Mesodermal cell (in vitro differentiated cells): ENCODE measurements around the gene PDCD6IP.
A peak's percentile ranks its signal among the peaks of the same experiment; 100 is the strongest.
"Not testable (repeated sequence)": the region's sequence is repeated elsewhere in the genome, so short reads cannot be mapped to it uniquely, and the experiment has no call there.

Experiments used
- H3K27ac ChIP-seq: 2 replicates; pipeline ENCODE4 v1.7.0; 2013; ENCODE audit warnings: mild to moderate bottlenecking, low read depth, low read length, moderate library complexity; ENCODE audit not compliant: severe bottlenecking
- H3K36me3 ChIP-seq: 2 replicates; pipeline ENCODE4 v1.7.1; 2013; ENCODE audit warnings: mild to moderate bottlenecking, low read length, moderate library complexity; ENCODE audit not compliant: control insufficient read depth, insufficient read depth
- H3K4me1 ChIP-seq: one replicate; pipeline ENCODE4 v1.7.1; 2013; ENCODE audit warnings: mild to moderate bottlenecking, low read length; ENCODE audit not compliant: insufficient read depth, control insufficient read depth, poor library complexity, severe bottlenecking
- H3K4me3 ChIP-seq: 2 replicates; pipeline ENCODE4 v1.7.0; 2013; ENCODE audit warnings: low read length, control low read depth, mild to moderate bottlenecking; ENCODE audit not compliant: insufficient read depth, poor library complexity, severe bottlenecking; ENCODE audit errors: extremely low read depth
- H3K9me3 ChIP-seq: 2 replicates; pipeline ENCODE4 v1.7.1; 2013; ENCODE audit warnings: mild to moderate bottlenecking, low read length, moderate library complexity; ENCODE audit not compliant: control insufficient read depth
- WGBS, 2 experiments: methylation state at CpG; one replicate each; pipeline ENCODE4 v1.1.5; 2013; ENCODE audit warnings: missing lambda C conversion rate in 2 of 2; ENCODE audit not compliant: insufficient coverage in 2 of 2; 5-methylcytosine and 5-hydroxymethylcytosine counted together

PDCD6IP gene

GRCh38 chr3:33826206-33826605 is 27.8 kb downstream of the PDCD6IP start:
- H3K9me3 ChIP-seq: no peaks in the 10 kb centered on the region
- no CpG with 5 or more reads among the region's 1 CpG for WGBS, 2 experiments
- peaks cover 74% of the 10 kb centered on the region for H3K36me3 ChIP-seq
- H3K4me1 ChIP-seq: no peaks in the 10 kb centered on the region
- H3K4me3 ChIP-seq: no peak overlapping the region
- no peak overlapping the region for H3K27ac ChIP-seq

DNA sequence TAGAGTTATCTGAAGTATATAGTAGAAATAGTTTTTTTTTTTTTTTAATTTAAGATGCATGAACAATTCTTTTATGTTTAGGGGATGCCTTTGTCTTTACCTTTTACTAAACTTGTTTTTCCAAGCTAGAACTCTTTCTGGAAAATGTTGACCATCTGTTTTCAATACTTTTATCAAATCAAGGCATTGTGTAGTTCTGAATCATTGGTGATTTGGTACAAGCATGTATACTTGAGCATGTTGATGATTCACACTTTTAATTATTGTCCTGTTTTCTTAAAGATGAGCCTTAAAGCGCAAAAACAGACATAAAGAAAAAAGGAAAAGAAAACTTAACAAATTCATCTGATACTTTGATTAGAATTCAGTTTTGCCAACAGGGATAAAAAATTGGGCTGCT is 28.3 kb downstream of the PDCD6IP start:
- Histone ChIP-seq H3K36me3 (peaks cover 69% of the 10 kb centered on the region), H3K4me3 (no peak overlapping the region), H3K27ac (no peak overlapping the region), H3K9me3 (no peaks in the 10 kb centered on the region), H3K4me1 (no peaks in the 10 kb centered on the region)
- WGBS, 2 experiments: no CpG with 5 or more reads among the region's 1 CpG

- Histone ChIP-seq H3K4me3 (no peak overlapping the region), H3K36me3 (peaks cover 45% of the 10 kb centered on the region), H3K9me3 (no peaks in the 10 kb centered on the region), H3K4me1 (no peaks in the 10 kb centered on the region), H3K27ac (no peak overlapping the region)
- 100% methylated on average over 1 of the region's 2 CpGs for WGBS, 2 experiments
Measured at GRCh38 chr3:33829720-33830119, 31.3 kb downstream of the PDCD6IP start.

DNA sequence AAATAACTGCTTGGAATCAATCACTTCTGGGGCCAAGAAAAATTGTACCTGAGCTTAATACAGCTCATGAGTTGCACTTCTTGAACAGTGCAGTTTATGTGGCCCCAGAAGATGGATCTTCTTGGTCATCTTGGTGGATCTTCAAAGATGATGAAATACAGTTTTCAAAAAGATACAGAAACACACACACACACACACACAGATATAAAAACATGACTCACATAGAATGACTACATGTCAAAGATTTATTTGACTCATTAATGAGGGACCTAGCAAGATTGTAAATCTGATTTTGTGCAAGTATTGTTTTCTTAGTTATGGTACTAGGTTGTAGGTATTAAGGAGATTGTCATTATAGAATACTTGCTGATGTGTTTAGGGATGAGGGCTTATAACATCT is 32.6 kb downstream of the PDCD6IP start:
- Histone ChIP-seq H3K9me3 (no peaks in the 10 kb centered on the region), H3K36me3 (peaks cover 45% of the 10 kb centered on the region), H3K4me1 (no peaks in the 10 kb centered on the region), H3K27ac (no peak overlapping the region), H3K4me3 (no peak overlapping the region)

DNA sequence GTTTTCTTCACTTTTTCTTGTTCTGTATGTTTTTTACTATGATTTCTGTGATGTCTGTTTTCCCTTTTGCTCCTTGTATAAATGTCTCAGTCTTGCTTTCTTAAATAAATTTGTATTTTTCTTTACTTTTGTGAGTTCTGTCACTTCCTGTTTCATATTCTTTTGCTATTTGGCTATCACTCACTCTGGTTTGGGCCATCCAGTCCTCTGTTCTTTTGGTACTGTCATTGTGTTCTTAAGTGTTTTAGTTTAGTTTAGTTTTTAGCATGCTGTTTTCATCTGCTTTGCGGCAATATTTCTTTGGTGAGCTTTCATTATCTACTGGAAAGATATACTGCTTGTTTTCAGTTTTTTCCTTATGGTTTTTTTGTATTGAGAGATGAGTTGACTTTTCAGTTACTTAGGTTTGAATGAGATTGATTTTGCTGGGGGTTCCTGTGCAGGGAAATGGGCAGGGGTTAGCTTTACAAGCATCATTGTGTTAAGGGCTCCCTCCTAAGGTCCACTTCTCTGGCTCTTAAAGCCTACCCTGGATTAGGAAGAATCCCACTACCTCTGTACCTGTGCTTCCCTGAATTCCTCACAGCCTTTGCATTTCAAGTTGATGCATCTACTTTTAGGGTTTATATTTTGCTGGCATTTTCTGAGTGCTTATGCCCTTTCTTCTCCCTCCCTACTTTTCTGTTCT is 35.1 kb downstream of the PDCD6IP start:
- Histone ChIP-seq H3K27ac (no peak overlapping the region), H3K9me3 (no peaks in the 10 kb centered on the region), H3K4me1 (no peaks in the 10 kb centered on the region), H3K4me3 (no peak overlapping the region), H3K36me3 (peaks cover 41% of the 10 kb centered on the region)
- WGBS, 2 experiments: 100% methylated on average over 1 of the region's 1 CpG

- Histone ChIP-seq H3K36me3 (peaks cover 43% of the 10 kb centered on the region), H3K27ac (no peak overlapping the region), H3K9me3 (no peaks in the 10 kb centered on the region), H3K4me3 (no peak overlapping the region), H3K4me1 (no peaks in the 10 kb centered on the region)
- no CpG with 5 or more reads among the region's 3 CpGs for WGBS, 2 experiments
Measured at GRCh38 chr3:33834096-33834453, 35.6 kb downstream of the PDCD6IP start.

DNA sequence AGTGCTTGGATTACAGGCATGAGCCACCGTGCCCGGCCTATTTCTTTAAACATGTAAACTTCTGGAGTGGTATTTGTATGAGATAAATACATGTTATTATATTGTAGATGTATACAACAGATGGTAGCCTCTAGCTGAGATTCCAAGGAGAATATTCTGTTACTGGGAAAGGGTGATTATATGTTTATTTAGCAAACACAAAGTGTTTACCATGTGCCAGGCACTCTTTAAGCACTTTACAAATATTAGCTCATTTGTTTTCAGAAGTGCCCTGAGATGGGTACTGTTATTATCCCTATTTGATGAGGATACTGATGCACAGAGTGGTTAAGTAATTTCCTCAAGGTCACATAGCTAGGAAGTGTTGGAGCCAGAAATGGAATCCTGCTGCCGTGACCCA is 38.8 kb downstream of the PDCD6IP start:
- not testable (repeated sequence) for H3K4me3 ChIP-seq, H3K27ac ChIP-seq, H3K9me3 ChIP-seq, H3K4me1 ChIP-seq
- WGBS, 2 experiments: 100% methylated on average over 2 of the region's 3 CpGs; no CpG with 5 or more reads in 1 of the 2 experiments
- peaks cover 40% of the 10 kb centered on the region for H3K36me3 ChIP-seq

- H3K4me1 ChIP-seq: no peaks in the 10 kb centered on the region
- no peak overlapping the region for H3K27ac ChIP-seq
- H3K36me3 ChIP-seq: peaks cover 39% of the 10 kb centered on the region
- H3K4me3 ChIP-seq: no peak overlapping the region
- no peaks in the 10 kb centered on the region for H3K9me3 ChIP-seq
- WGBS, 2 experiments: 100% methylated on average over 1 of the region's 3 CpGs
Measured at GRCh38 chr3:33839283-33839682, 40.9 kb downstream of the PDCD6IP start.

- Histone ChIP-seq H3K27ac (no peak overlapping the region), H3K36me3 (peaks cover 40% of the 10 kb centered on the region), H3K9me3 (no peaks in the 10 kb centered on the region), H3K4me3 (no peak overlapping the region), H3K4me1 (no peaks in the 10 kb centered on the region)
- 94 to 100% methylated on average over 2 of the region's 2 CpGs for WGBS, 2 experiments
Measured at GRCh38 chr3:33840179-33840578, 41.7 kb downstream of the PDCD6IP start.

GRCh38 chr3:33848624-33849347 is 50.4 kb downstream of the PDCD6IP start:
- 70 to 85% methylated on average over 7 to 9 of the region's 10 CpGs for WGBS, 2 experiments
- Histone ChIP-seq H3K36me3 (peaks cover 25% of the 10 kb centered on the region), H3K27ac (peak overlapping the region; percentile 36), H3K4me3 (no peak overlapping the region), H3K4me1 (peaks cover 17% of the 10 kb centered on the region), H3K9me3 (no peaks in the 10 kb centered on the region)

DNA sequence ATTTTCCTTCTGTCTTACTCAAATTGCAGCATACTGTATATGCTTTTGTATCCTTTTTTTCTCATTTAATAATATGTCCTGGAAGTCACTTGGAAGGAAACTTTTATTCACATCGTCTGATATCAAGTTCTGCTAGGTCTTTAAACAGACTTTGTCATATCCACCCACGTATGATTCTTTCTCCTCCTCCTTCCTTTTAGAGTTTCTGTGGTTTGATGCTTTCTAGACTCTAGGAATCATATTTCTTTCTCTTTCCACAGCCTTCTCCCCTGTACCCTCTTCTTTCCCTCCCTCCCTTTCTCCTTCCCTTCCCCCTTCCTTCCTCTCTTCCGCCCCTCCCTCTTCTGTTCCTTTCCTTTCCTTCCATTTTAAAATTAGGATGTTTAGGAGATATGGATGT is 52.2 kb downstream of the PDCD6IP start:
- Histone ChIP-seq H3K4me1 (peaks cover 24% of the 10 kb centered on the region), H3K36me3 (peaks cover 24% of the 10 kb centered on the region), H3K27ac (peak overlapping the region; percentile 23)
- H3K9me3 ChIP-seq, H3K4me3 ChIP-seq: not testable (repeated sequence)
- WGBS, 2 experiments: no CpG with 5 or more reads among the region's 3 CpGs
